Transverse colon (tissue), 4 donors: ENCODE data around the gene TAX1BP1.

Experiments
- POLR2A ChIP-seq: fragments of 450-650 bp; IDR thresholded peaks from one replicate; pipeline ENCODE4 v1.6.1; 2016; ENCODE audit warnings: antibody characterized with exemption, mild to moderate bottlenecking, moderate library complexity
- POLR2AphosphoS5 ChIP-seq, 3 donors: sonication (generic); formaldehyde crosslinking; IDR thresholded peaks; one replicate each; pipeline ENCODE4 v1.6.1; 2016; ENCODE audit warnings: antibody characterized with exemption in 3 of 3
- TF ChIP-seq, protein P1 (sequence below), 5 experiments: fragments of 200-600 bp in 3 of 5; fragments of 450-650 bp in 2 of 5; sonication (generic) in 3 of 5; IDR thresholded peaks; 1 replicate in 2 of 5; 2 replicates in 3 of 5; pipeline ENCODE4 v1.5.1; 2016 to 2017; ENCODE audit warnings: antibody characterized with exemption in 5 of 5, inconsistent platforms in 3 of 5, mild to moderate bottlenecking in 2 of 5, moderate library complexity in 1 of 5

GRCh38 chr7:27735831-27736230 lies 4.1 kb upstream of the TAX1BP1 start:
- TF ChIP-seq, protein P1, sequence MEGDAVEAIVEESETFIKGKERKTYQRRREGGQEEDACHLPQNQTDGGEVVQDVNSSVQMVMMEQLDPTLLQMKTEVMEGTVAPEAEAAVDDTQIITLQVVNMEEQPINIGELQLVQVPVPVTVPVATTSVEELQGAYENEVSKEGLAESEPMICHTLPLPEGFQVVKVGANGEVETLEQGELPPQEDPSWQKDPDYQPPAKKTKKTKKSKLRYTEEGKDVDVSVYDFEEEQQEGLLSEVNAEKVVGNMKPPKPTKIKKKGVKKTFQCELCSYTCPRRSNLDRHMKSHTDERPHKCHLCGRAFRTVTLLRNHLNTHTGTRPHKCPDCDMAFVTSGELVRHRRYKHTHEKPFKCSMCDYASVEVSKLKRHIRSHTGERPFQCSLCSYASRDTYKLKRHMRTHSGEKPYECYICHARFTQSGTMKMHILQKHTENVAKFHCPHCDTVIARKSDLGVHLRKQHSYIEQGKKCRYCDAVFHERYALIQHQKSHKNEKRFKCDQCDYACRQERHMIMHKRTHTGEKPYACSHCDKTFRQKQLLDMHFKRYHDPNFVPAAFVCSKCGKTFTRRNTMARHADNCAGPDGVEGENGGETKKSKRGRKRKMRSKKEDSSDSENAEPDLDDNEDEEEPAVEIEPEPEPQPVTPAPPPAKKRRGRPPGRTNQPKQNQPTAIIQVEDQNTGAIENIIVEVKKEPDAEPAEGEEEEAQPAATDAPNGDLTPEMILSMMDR (IDR thresholded peaks at IDR 0.05): no peak
- TF ChIP-seq POLR2A (no peak), POLR2AphosphoS5 (IDR thresholded peaks at IDR 0.05) (no peak)
